Mucosa of stomach (tissue), 1 donor: ENCODE data around the gene CACNA2D4.

Experiments used
- H3K27me3 ChIP-seq: one replicate; pipeline ENCODE4 v1.7.0; 2013; ENCODE audit warnings: mild to moderate bottlenecking, low read length; ENCODE audit not compliant: control insufficient read depth, insufficient read depth
- H3K36me3 ChIP-seq: one replicate; pipeline ENCODE4 v1.7.0; 2013; ENCODE audit warnings: low read length; ENCODE audit not compliant: control insufficient read depth, insufficient read depth
- H3K4me1 ChIP-seq: one replicate; pipeline ENCODE4 v1.7.0; 2013; ENCODE audit warnings: mild to moderate bottlenecking, low read length; ENCODE audit not compliant: control insufficient read depth, insufficient read depth
- H3K4me3 ChIP-seq: one replicate; pipeline ENCODE4 v1.7.0; 2013; ENCODE audit warnings: low read length
- H3K9ac ChIP-seq: one replicate; pipeline ENCODE4 v1.7.0; 2013; ENCODE audit warnings: mild to moderate bottlenecking, low read length, moderate library complexity
- H3K9me3 ChIP-seq: one replicate; pipeline ENCODE4 v1.7.0; 2013; ENCODE audit warnings: mild to moderate bottlenecking, low read length, moderate library complexity; ENCODE audit not compliant: control insufficient read depth
- donor health status: Pancreatic carcinoma.

The CACNA2D4 gene

GRCh38 chr12:1870086-1870485 lies 48.4 kb downstream of the CACNA2D4 start:
- H3K9ac ChIP-seq = no peak overlapping the region
- H3K27me3 ChIP-seq = peaks cover 5% of the 10 kb centered on the region
- no peak overlapping the region for H3K4me3 ChIP-seq
- H3K9me3 ChIP-seq = no peaks in the 10 kb centered on the region
- no peaks in the 10 kb centered on the region for H3K4me1 ChIP-seq
- H3K36me3 ChIP-seq = no peaks in the 10 kb centered on the region

DNA sequence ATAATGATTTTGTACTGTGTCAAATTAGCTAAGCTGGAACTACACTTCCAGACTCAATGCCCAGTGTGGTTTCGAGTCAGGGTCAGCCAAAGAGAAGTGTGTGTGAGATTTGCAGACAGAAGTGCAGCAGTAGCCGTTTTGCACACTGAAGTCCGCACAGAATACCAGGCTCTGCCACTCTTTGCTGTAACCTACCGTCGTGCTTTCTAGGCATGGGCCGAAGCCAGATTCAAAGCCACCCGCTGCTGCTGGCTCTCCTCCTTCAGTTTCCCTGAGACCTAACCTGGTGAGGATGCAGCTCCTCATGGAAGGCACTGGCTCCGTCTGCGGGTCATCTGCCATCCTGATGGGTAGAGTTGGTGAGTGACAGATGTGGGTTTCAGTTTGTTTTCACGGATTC lies 49.3 kb downstream of the CACNA2D4 start:
- H3K4me1 ChIP-seq = no peaks in the 10 kb centered on the region
- no peaks in the 10 kb centered on the region for H3K36me3 ChIP-seq
- H3K27me3 ChIP-seq = peaks cover 9% of the 10 kb centered on the region
- H3K9ac ChIP-seq = no peak overlapping the region
- no peaks in the 10 kb centered on the region for H3K9me3 ChIP-seq
- H3K4me3 ChIP-seq = no peak overlapping the region

- Histone ChIP-seq H3K4me3 (no peak overlapping the region), H3K9me3 (no peaks in the 10 kb centered on the region), H3K36me3 (no peaks in the 10 kb centered on the region), H3K4me1 (no peaks in the 10 kb centered on the region), H3K27me3 (peaks cover 18% of the 10 kb centered on the region), H3K9ac (no peak overlapping the region)
Measured at GRCh38 chr12:1865284-1865866, 53.1 kb downstream of the CACNA2D4 start.

DNA sequence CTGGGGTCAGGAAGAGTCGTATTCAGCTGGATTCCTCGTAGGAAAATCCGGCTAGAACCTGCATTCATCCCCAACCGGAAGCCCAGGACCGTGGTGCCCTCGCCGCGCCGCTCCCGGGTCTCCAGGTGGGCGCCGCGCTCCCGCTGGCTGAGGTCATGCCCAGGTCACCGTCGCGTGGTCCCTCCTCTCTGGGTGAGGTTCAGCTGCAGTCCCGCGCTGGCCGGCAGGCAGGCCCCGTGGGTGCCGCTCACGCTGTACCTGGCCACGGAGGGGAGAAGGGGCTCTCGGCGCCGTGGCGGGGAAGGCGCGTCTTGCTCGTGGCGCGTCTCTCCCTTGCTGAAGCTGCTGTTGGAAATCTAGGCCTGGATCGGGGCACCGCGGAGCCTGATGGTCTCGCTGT lies 53.6 kb downstream of the CACNA2D4 start:
- Histone ChIP-seq H3K9ac (no peak overlapping the region), H3K4me3 (no peak overlapping the region), H3K36me3 (no peaks in the 10 kb centered on the region), H3K9me3 (no peaks in the 10 kb centered on the region), H3K27me3 (peaks cover 18% of the 10 kb centered on the region), H3K4me1 (no peaks in the 10 kb centered on the region)

- H3K4me1 ChIP-seq = no peaks in the 10 kb centered on the region
- no peaks in the 10 kb centered on the region for H3K36me3 ChIP-seq
- H3K27me3 ChIP-seq = peaks cover 18% of the 10 kb centered on the region
- H3K9me3 ChIP-seq = no peaks in the 10 kb centered on the region
- no peak overlapping the region for H3K9ac ChIP-seq
- no peak overlapping the region for H3K4me3 ChIP-seq
Measured at GRCh38 chr12:1864456-1864855, 54.0 kb downstream of the CACNA2D4 start.

DNA sequence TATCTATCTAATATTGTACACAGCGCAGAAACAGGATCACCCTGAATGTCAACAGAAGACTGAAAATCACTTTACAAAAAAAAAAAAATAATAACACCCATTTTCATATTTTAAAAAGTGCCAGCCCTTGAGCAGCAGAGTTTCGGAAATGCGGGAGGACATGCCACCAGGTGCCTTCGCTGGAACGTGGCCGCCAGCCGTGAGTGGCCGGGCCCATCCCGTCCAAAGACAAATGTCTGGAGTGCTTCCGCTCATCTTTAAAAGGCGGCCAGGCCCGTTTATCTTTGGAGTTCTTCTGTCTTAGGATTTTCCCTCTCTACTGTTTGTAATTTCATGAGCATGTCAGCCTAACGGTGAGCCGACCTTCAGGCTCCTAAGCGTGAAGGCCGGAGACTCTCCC lies 54.6 kb downstream of the CACNA2D4 start:
- H3K9ac ChIP-seq = no peak overlapping the region
- no peaks in the 10 kb centered on the region for H3K4me1 ChIP-seq
- no peak overlapping the region for H3K4me3 ChIP-seq
- no peaks in the 10 kb centered on the region for H3K36me3 ChIP-seq
- no peaks in the 10 kb centered on the region for H3K9me3 ChIP-seq
- H3K27me3 ChIP-seq = peaks cover 18% of the 10 kb centered on the region

DNA sequence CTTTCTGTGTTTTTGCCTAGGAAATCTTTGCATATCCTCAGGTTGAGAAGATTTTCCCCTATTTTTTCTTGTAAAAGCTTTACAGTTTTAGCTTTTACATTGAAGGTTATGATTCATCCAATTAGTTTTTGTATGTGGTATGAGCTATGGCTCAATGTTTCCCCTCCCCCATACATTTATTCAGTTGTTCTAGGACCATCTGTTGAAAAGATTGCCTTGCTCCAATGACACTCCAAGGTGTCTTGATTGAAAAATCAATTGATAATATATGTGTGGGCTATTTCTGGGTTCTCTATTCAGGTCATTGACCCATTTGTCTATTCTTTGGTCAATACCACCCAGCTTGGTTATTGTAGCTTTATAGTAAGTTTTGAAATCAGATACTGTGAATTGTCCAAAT lies 55.5 kb downstream of the CACNA2D4 start:
- no peaks in the 10 kb centered on the region for H3K4me1 ChIP-seq
- no peak overlapping the region for H3K9ac ChIP-seq
- H3K9me3 ChIP-seq = no peaks in the 10 kb centered on the region
- peaks cover 20% of the 10 kb centered on the region for H3K27me3 ChIP-seq
- no peak overlapping the region for H3K4me3 ChIP-seq
- H3K36me3 ChIP-seq = no peaks in the 10 kb centered on the region

GRCh38 chr12:1859643-1860042 lies 58.8 kb downstream of the CACNA2D4 start:
- H3K4me3 ChIP-seq = no peak overlapping the region
- H3K36me3 ChIP-seq = no peaks in the 10 kb centered on the region
- no peak overlapping the region for H3K9ac ChIP-seq
- no peaks in the 10 kb centered on the region for H3K4me1 ChIP-seq
- H3K9me3 ChIP-seq = no peaks in the 10 kb centered on the region
- peaks cover 24% of the 10 kb centered on the region for H3K27me3 ChIP-seq

GRCh38 chr12:1858456-1858855 lies 60.0 kb downstream of the CACNA2D4 start:
- no peaks in the 10 kb centered on the region for H3K9me3 ChIP-seq
- H3K27me3 ChIP-seq = peaks cover 16% of the 10 kb centered on the region
- H3K4me1 ChIP-seq = no peaks in the 10 kb centered on the region
- H3K36me3 ChIP-seq = no peaks in the 10 kb centered on the region
- no peak overlapping the region for H3K9ac ChIP-seq
- H3K4me3 ChIP-seq = no peak overlapping the region

DNA sequence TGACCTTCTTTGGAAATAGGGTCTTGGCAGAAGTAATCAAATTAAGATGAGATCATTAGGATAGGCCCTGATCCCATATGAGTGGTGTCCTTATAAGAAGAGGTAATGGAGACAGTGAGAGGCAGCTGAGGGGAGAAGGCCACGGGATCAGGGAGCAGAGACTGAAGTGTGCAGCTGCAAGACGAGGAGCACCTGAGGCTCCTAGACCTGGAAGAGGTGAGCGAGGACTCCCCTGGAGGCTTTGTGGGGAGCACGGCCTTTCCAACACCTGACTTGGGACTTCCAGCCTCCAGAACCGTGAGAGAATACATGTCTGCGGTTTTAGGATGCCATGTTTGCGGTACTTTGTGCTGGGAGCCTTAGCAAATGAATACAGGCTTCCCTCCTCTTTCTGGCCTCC lies 60.6 kb downstream of the CACNA2D4 start:
- H3K9ac ChIP-seq = no peak overlapping the region
- H3K9me3 ChIP-seq = no peaks in the 10 kb centered on the region
- H3K4me3 ChIP-seq = no peak overlapping the region
- H3K36me3 ChIP-seq = no peaks in the 10 kb centered on the region
- peaks cover 16% of the 10 kb centered on the region for H3K27me3 ChIP-seq
- no peaks in the 10 kb centered on the region for H3K4me1 ChIP-seq

DNA sequence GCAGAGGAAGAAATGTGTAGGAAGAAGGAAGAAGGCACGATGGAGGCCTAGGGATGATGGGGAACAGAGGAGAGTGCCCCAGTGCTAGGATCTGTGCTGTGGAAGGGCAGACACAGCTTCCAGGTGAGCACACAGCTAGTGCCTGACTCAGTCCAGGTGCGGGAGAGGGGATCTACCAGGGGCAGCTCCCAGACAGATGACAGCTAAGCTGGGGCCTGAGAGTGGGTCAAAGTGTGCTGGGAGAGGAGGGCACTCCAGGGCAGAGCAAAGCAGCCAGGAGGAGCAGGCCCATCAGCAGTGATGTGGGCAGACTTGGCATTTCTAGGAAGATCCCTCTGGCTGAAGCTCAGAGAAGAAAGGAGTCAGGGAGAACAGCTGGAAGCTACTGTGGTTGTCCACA lies 61.4 kb downstream of the CACNA2D4 start:
- no peaks in the 10 kb centered on the region for H3K4me1 ChIP-seq
- H3K9me3 ChIP-seq = no peaks in the 10 kb centered on the region
- H3K9ac ChIP-seq = no peak overlapping the region
- no peak overlapping the region for H3K4me3 ChIP-seq
- H3K36me3 ChIP-seq = no peaks in the 10 kb centered on the region
- H3K27me3 ChIP-seq = peaks cover 15% of the 10 kb centered on the region

GRCh38 chr12:1855241-1855640 lies 63.2 kb downstream of the CACNA2D4 start:
- H3K9me3 ChIP-seq = no peaks in the 10 kb centered on the region
- no peak overlapping the region for H3K9ac ChIP-seq
- H3K27me3 ChIP-seq = peaks cover 11% of the 10 kb centered on the region
- H3K4me3 ChIP-seq = no peak overlapping the region
- H3K4me1 ChIP-seq = no peaks in the 10 kb centered on the region
- no peaks in the 10 kb centered on the region for H3K36me3 ChIP-seq

DNA sequence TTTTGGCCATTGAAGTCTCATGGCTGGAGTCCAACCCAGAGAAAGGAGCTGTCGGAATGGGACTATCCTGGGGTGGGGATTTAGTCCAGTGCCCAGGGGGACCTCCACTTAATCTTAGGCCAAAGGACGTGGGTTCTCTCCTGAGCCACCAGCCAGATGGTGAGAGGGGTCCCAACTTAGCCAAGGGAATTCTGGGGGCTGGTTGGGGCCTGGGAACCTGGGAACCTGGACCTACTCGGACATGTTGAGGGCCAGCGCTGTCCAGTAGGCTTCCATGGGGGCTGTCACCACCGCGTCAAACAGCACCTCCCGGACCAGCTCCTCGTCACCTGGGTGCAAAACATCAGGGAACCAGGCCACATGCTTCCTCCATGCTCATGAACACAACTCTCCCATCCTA lies 64.7 kb downstream of the CACNA2D4 start:
- H3K27me3 ChIP-seq = peaks cover 11% of the 10 kb centered on the region
- H3K4me3 ChIP-seq = no peak overlapping the region
- no peaks in the 10 kb centered on the region for H3K4me1 ChIP-seq
- no peaks in the 10 kb centered on the region for H3K36me3 ChIP-seq
- H3K9ac ChIP-seq = no peak overlapping the region
- H3K9me3 ChIP-seq = no peaks in the 10 kb centered on the region
